Measurements from ENCODE around the gene OR51M1.
"Not testable (repeated sequence)": the region's sequence is repeated elsewhere in the genome, so short reads cannot be mapped to it uniquely, and the experiment has no call there.

Gene OR51M1, protein sequence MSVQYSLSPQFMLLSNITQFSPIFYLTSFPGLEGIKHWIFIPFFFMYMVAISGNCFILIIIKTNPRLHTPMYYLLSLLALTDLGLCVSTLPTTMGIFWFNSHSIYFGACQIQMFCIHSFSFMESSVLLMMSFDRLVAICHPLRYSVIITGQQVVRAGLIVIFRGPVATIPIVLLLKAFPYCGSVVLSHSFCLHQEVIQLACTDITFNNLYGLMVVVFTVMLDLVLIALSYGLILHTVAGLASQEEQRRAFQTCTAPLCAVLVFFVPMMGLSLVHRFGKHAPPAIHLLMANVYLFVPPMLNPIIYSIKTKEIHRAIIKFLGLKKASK

DNA sequence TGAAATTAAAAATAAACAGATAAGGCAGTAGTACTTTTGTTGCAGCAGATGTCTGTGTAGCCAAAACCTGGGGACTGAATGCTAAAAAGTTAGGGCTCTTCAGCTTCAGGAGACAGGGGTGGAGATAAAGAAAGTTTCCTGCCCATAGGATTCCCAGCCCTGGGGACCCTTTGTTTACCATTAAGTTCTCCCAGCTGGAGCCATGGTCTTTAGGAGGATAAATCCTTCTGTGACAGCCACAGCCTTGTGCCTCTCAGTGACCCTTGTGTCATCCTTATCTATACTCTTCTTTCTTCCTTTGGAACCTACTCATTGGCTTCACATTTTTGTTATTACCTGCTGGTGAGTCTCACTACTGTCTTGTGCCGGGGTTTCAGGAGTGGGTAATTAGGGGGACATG lies at the start of gene OR51M1:
TSS of gene OR51M1 (plus strand) at position 237 of the 400 bp plus-strand sequence. CDS start 5,587 bp downstream, outside the sequence.
- no peak for DNase-seq

DNA sequence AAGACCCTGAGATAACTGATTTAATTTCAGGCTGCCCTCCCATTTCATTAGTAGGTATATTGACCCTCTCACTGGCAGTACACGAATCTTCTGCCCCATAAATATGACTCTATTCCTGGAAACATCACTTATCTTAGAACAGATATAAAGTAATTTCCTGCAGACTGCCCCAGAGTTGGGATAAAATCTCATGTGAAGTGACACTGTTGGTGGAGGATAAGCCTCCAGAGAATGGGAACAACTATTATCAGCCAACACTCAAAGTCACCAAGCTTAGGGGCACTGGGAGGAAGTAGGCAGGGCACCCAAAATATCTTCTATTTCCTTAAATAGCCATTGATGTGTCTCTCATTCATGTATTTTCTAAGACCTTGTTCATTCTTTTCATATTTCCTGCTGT lies 48.4 kb upstream of the OR51M1 start:
- DNase-seq = no peak

DNA sequence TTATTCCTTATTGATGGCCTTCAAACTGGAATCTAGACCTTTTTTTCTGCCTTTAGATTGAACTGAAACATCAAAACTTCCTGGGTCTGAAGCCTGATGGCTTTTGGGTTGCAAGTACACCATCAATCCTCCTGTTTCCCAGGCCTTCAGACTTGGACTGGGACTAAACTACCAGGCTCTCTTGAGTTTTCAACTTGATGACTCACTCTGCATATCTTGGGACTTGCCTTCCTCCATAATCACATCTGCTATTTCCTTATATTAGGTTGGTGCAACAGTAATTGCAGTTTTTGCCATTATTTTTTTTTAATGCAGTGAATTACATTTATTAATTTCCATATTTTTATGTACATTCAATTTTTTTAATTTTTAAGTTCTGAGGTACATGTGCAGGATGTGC lies 47.3 kb upstream of the OR51M1 start:
- DNase-seq = no peak

DNA sequence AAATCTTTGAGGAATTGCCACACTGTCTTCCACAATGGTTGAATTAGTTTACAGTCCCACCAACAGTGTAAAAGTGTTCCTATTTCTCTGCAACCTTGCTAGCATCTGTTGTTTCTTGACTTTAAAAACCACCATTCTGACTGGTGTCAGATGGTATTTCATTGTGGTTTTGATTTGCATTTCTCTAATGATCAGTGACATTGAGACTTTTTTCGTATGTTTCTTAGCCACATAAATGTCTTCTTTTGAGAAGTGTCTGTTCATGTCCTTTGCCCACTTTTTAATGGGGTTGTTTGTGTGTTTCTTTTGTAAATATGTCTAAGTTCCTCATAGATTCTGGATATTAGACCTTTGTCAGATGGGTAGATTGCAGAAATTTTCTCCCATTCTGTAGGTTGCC lies 46.4 kb upstream of the OR51M1 start:
- DNase-seq = not testable (repeated sequence)

DNA sequence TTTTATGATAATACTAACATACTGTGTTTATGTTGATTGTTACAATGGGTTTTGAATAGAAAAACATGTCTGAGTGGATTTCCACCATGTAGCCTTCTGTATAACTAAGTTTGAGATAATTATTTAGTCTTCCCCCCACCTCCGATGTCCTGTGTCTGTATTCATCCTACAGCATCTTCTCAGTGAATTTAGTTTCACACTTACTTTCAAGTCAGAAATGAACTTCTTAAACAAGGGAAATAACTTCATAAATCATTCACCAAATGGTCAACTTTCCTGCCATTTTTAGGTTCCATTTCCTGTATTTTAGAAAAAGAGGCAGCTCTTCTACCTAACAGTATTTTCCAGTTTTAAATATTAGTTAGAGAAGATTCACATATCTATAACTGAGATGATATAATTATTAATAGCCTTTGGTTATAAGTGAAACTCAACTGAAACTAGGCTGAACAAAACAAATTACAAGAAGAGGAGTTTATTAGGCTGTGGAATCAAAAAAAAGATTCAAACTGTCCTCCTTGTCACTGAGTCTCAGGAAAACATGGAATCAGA lies 43.8 kb upstream of the OR51M1 start:
- DNase-seq = no peak

DNA sequence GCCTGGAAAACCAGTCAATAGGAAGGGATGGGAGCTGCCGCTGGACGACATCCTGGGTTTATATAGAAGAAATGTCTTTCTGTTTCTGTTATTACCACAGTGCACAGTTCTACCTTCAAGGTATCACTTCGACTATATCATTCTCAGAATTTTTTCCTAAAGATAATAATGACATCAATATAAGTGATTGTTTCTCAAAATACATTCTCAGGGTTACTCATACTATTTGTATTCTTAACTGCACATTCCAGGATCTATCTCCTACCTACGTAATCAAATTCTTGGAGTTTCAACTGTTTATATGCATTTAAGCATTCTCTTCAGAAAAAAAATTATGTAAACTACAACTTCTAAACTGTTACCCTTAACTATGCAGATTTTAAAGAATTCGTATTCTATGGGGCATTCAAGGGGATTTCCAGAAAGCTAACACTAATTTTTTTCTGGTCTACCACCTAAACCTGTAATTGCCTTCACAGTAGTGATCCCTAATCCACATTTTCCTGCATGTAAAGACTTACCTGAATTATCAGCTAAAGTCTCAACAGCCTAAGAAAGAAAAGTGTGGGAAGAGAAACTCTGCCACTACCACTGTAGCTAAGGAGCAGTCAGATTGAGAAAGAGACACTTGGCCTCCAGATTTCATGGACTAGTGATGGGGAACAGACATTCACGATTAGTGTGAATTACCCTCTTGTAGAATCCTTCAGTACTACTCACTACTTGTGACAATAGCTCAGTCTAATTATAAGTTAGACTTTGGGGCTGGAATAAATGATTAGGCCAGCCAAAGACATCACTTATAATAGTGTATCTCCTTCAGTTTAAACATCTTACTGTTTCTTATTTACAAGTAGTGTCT lies 39.9 kb upstream of the OR51M1 start, which contains the start of gene OR51B5:
TSS of gene OR51B5 (minus strand) at position 51 of the 862 bp plus-strand sequence. CDS start at position 51, 0 bp downstream.
- no peak for DNase-seq

DNA sequence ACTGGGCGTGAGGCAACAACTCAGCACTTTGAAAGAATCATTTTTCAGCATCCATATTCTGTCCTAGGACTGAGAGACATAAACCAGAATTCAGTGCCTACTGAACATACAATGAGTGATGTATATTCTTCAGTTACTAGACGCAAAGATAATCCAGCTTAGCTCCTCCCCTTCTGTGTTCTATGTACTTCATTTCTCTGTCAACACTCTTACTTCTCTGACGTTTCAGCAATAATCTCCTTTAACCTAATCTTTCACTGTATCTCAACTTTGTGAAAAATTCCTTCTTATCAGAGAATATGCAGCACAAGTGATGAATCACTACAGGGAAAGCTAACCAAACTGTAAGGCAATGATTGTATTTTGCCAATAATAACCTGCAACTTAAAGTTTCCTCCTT lies 37.8 kb upstream of the OR51M1 start:
- DNase-seq = no peak

DNA sequence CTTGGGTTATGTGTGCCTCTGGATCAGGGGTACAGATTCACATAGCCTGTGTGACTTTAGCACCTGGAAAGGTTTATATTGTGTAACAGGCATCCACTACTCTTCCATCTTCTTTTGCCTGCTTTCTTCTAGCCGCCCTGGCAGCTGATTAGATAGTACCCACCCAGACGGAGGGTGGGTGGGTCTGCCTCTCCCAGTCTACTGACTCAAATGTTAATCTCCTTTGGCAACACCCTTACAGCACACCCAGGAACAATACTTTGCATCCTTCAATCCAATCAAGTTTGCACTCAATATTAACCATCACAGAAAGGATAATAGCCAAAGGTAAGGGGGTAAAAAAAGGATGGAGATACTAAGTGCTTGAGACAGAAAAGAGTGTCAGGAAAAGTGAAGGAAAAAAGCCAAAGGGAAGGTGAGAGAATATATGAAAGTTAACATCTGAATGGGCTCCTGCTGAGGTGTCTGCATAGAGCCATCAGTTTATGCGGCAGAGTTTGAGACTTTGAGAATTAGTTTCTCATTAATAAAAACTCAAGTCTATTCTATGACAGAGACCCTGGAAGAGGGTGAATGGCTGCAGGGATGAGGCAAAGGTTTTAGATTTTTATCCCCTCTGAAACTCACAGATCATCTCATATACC lies 34.9 kb upstream of the OR51M1 start:
- no peak for DNase-seq

DNA sequence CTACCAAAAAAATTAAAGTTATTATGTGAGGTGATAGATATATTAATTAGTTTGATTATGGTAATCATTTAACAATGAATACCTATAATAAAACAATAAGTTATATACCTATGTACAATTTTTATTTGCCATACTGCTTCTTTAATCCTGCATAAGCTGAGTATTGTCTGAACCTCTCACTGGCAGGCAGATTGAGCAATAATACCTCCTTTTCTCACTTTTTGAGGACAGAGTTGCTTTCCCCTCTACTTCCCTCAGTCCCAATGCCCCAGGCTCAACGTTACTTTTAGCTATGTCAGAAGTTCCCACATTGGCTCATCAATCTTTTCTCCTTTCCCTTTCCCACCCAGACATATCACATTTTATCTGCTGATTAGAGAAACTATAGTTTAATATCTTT lies 34.1 kb upstream of the OR51M1 start:
- no peak for DNase-seq

DNA sequence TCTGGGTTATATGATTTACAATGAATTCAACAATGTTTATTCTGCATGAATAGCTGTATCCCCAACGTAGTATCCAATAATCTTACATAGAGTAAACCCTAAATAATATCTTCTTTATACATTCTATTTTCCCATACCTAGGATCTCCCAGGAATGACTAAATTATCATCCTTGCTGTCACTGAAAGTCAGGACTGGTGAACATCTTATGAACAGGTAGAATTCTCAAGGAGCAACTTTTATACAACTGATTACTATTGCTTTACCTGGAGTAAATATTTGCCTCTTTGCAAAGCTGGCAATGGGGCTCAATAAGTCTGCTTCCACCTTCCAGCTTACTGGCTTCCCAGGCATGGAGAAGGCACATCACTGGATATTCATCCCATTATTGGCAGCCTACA lies 32.4 kb upstream of the OR51M1 start, which contains the start of gene OR51B6:
TSS of gene OR51B6 (plus strand) at position 301 of the 400 bp plus-strand sequence. CDS start at position 301, 0 bp downstream.
- DNase-seq = no peak

DNA sequence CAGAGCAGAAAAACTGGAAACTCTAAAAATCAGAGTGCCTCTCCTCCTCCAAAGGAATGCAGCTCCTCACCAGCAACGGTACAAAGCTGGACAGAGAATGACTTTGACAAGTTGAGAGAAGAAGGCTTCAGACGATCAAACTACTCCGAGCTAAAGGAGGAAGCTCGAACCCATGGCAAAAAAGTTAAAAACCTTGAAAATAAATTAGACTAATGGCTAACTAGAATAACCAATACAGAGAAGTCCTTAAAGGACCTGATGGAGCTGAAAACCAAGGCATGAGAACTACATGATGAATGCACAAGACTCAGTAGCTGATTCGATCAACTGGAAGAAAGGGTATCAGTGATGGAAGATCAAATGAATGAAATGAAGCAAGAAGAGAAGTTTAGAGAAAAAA lies 27.6 kb upstream of the OR51M1 start:
- not testable (repeated sequence) for DNase-seq

DNA sequence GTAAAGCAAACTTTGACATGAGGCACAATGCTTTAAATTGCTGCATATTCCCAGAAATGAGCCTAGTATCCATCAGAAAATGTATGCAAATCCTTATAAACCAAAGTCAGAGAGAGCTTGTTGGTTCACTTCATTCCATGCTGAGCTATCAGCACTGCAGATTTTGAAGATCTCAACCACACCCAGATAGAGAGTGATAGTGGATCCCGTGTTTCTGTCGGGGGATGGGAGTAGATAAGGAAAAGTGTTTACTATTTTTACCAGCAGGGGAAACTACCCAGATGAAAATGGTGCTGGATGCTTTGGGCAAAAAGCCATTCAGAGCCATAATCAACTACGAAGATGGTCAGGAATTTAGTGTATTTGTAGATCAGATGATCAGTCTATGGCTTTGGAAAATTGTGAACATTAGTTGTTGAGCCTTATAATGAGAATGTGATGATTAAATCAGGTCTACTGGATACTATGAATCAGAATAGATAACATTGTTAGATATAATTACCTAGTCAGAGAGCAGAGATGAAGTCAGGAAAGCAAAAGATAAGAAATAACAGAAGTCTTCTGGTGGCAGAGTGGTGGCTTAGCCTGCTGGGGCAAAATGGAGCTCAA lies 21.5 kb upstream of the OR51M1 start:
- DNase-seq = no peak

DNA sequence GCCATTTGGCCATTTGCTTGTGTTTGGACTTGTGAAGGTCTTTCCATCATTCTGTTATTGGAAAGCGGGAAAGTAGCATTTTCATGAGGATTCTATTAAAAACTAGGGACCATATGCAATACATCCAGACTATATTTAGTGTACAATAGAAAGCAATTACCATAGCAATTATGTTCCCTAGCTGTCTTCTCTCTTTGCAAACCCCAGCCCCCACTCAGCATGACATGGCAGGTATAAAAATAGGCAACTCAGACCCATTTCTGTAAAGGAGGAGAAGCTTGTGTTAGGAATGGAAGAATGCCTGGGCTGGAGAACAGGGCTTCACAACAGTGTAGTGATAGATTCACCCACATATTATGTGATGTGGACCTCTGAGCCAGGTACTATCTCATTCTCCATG lies 19.9 kb upstream of the OR51M1 start:
- DNase-seq = no peak

DNA sequence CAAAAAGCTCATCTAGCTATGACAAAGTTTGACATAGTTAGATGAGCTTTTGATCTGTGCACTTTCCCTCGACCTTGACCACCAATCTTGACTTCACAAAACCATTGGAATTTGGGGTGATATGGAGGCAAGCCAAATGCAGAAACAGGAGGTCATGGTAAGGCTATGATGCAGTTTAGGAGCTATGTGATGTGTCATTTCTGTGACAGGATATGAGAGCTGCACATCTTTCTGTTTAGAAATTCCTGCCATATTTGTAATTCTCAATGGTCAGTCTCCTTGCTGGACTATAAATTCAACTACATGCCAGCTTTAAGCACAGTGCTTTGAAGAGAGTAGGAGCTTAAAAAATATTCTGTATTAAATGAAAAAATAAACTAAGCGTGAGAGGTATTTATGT lies 19.4 kb upstream of the OR51M1 start:
- no peak for DNase-seq

DNA sequence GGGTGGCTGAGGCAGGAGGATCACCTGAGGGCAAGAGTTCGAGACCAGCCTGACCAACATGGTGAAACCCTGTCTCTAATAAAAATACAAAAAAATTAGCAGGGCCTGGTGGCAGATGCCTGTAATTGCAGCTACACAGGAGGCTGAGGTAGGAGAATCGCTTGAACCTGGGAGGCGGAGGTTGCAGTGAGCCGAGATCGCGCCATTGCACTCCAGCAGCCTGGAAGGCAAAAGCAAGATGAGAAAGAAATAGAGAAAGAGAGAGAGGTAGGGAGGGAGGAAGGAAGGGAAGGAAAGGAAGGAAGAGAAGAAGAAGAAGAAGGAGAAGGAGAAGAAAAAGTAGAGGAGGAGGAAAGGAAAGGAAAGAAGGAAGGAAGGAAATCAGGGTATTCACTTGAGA lies 17.2 kb upstream of the OR51M1 start:
- not testable (repeated sequence) for DNase-seq

DNA sequence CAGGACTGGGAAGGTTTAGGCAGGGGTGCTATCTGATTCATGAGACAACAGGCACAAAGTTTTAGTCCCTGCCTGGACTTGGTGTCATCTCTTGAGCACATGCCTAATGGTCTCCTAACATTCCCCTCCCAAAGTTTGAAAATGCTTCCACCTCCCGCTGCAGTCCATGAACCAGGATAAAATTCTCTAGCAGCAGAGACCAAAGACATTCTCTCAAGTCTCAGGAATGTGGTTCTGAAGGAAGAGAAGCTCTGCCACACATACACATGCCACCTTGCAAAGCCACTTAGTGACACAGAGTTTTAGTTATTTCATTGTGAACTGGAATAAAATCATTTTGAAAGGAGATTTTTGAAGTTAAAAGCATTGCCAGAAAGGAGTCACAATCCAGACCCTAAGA lies 16.8 kb upstream of the OR51M1 start:
- no peak for DNase-seq

DNA sequence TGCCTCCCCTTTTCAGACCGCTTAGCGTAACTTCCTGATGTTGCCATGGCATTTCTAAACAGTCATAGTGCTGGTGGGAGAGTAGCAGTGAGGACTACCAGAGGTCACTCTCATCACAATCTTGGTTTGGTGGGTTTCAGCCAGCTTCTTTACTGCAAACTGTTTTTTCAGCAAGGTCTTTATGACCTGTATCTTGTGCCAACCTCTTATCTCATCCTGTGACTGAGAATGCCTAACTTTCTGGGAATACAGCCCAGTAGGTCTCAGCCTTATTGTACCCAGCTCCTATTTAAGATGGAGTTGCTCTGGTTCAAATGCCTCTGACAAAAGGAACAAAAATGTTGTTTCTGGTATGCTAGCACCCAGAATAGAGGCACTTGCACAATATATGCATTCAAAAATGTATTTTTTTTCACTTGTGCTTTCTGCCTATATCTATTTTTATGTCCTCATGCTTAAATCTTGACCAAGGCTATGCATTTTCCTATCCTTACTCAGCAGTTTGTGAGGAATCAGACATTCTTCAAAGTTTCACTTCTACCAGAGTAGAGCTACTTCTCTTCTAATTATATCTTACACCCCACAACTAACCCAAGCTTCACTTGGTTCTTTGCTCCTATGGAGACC lies 16.1 kb upstream of the OR51M1 start:
- DNase-seq = no peak

DNA sequence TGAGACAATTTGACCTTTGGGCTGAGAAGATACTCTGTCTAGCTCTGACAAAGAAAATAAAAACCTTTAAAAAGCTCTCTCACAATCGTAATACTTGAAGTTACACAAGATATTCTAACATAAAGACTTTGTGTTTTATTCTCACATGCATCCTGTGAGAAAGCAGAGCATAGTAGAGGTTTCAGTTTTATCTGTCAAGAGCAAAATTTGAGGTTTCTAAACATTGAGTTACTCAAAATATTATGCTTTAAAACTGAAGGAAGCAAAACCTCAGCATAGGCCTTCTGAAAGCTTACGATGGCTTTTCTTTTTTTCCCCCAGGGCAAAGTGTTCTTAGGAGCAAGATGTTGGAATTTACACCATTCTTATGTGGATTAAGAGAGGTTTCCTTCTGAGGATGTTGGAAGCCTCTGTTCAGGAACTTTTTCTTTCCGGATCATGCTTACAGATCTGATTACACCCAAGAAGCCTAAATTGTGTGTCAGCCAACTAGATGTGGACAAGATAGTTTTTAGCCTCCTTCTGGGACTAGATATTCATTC lies 15.0 kb upstream of the OR51M1 start:
- DNase-seq = no peak

DNA sequence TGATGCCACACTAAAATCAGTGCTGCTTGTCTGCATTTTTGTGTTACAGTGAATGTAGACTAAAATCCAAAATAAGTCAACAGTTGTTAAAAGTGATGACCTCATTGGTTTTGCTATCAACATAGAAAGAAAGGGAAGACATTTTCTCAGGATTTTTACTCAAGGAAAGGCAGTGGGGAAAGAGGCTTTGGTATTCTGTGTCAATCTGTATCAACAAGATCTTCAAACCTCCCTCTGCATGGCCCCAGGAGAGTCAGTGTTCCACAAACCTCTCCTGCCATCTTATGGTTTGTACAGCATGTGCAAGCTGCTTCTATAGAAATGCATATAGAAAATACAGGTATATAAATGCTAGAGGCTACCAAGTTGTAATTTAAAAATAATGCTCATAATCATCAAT lies 13.8 kb upstream of the OR51M1 start:
- DNase-seq = no peak

DNA sequence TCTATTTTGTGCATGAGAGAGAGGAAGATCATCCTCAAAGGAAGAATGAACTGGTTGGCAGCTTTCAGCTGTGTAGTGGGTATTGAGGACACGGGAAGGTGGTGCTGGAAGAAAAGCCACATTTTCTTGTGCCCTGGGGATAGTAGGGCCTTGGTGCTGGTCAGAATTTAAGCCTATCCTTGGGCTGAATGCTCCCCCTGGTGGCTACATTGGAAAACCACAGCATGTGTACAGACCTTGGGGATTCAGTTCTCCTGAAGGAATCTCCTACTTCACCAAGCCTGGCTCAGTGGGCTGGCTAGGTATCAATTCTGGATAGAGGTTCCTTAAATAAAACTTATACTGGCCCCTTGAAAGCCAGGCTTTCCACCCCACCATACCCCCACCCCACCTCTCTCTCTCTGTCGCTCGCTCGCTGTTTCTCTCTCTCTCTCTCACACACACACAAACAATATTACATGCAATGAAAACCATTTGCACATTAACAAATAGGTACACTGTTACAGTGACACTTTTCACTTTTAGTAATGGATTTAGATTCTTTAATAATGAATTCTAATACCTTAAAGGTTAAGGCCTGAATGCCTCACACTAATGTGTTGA lies 2.8 kb upstream of the OR51M1 start:
- no peak for DNase-seq

DNA sequence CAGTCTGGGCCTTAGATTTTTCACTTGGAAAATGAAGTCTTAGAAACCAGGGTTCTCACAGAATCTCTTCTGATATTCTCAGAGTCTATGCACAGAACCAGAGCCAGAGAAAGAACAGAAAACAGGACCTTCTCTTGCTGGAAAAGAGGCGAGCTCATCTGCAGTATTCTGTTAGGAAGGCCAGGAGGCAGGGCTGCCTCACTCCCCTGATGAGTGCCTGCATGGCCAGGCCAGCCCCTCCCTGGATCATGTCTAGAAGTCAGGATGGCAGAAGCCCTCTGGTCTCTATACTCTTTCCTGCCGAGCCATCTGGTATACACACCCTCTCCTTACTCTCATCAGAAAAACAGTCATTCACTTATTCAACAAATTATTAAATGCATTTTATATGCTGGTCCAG lies 723 bp downstream of the OR51M1 start:
- DNase-seq = no peak

DNA sequence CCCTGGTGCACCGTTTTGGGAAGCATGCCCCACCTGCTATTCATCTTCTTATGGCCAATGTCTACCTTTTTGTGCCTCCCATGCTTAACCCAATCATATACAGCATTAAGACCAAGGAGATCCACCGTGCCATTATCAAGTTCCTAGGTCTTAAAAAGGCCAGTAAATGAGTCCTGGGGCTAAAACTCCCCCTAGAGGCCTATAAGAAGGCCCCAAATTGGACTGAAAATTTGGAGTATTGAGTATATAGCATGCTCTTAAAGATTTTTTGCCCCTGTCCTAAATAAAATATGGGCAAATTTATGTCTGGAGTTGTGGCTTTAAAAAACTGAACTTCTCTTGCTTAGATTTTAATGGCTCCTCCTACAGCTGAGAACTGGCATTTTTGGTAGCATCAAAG lies 6.6 kb downstream of the OR51M1 start:
- no peak for DNase-seq
